NCI-H128 (cell line): ENCODE results near the gene DCTN3.

ENCODE experiments used
- DNase-seq: peaks from one replicate; lab custom pipeline; 2025; ENCODE audit not compliant: unreplicated experiment; lab: John Stamatoyannopoulos, UW

DCTN3 gene

DNA sequence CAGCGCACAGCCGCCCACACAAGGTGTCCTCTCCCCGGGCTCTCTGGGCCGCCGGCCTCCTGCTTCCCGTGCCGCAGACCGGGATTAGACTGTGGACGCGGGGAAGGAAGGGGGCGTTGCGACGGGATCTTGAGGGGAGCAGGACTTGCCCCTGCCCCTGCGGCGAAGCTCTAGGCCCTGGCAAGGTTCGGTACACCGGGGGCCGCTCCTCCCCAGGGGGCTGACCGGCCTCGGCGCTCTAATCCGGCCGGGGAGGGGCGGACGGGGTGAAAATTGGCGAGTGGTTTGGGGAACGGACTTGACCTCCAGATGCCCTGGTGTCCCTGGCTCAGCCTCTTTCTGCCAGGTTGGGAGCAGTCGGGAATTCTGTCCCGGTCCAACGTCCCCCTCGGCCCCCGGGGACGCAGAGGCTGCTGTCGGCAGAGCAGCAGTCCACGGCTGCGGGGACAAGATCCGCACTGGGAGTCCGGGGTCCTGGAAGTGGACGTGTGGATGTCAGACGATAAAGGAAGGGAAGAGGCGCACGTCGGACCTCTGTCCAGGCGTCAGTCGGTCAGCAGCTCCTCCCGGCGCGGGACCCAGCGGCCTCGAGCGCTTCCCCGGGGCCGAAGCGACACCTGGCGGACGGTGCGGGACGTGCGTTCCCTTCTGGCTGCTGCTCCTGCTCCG lies 28.9 kb downstream of the DCTN3 start:
- peak; percentile 67 for DNase-seq

DNA sequence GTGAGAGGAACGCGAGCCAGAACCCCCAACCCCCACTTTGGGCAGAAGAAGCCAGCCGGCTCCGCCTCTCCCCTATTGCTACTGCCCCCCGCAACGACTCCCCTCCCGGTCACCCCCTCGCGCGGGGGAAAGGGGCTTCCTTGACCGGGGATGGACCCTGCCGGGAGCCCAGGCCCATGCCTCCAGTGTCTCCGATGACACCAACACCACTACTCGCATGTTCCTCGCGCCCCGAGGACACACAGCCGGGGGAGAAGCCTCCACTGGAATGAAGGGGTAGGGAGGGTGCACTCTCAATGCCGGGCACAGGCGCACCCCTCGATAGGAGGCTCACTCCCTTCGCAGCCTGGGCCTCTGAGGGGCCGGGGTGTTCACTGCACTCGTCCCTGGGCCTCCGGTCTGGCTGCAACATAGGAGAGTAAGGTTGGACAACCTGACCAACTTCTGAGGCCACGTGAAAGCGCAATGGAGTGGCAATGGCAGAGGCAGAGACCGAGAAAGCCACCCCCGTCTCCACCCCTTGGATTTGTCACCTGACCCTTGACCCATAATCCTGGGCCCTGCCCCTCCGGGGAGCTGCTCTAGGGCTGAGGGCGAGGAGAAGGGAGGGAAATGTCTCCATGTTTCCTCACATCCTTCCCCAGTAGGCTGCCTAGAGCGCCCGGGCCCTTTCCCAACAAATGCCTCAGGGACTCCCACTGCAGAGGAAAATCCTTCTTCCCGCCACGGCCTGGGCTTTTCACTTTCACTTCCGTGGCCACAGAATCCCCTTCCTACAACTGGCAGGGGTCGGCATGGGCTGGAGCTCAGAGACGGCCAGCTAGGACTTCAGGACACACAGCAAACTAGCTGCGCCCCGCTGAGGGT lies 29.7 kb downstream of the DCTN3 start:
- no peak for DNase-seq

DNA sequence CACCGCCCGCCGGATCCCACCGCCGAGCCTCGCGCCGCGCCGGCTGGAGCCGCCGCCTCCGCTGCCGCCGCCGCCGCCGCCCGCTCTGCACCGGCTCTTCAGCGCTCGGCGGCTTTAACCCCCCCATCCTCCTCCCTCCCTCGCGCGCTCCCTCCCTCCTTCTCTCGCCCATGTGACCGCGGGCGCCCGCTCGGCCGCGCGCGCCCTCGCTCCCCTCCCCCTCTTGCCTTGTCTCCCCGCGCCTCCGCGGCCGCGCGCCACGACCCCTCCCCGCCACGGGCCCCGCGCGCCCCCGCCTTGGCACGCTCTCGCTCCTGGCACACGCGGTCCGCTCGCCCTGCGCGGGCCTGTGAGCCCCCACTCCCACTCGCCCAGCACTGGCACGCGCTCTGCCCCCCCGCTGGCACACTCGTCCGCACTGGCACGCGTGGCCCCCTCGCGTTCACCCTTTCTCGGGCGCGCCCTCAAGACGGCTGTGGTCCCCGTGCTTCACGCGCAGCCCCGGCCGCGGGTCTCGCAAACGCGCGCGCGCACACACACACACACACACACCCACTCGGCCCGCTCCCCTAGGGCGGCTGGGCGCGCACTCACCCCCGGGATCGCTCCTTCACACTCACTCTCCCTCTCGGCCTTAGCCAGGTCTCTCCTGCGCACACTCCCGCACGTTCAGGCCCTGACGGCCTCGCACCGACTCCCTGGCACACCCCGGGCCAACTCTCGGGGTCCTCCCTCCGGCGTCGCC lies 30.5 kb downstream of the DCTN3 start, which contains the start of gene CNTFR:
Gene CNTFR (minus strand): TSS at position 89 of the 745 bp plus-strand sequence. CDS start 20,743 bp downstream, outside the sequence.
- no peak for DNase-seq

DNA sequence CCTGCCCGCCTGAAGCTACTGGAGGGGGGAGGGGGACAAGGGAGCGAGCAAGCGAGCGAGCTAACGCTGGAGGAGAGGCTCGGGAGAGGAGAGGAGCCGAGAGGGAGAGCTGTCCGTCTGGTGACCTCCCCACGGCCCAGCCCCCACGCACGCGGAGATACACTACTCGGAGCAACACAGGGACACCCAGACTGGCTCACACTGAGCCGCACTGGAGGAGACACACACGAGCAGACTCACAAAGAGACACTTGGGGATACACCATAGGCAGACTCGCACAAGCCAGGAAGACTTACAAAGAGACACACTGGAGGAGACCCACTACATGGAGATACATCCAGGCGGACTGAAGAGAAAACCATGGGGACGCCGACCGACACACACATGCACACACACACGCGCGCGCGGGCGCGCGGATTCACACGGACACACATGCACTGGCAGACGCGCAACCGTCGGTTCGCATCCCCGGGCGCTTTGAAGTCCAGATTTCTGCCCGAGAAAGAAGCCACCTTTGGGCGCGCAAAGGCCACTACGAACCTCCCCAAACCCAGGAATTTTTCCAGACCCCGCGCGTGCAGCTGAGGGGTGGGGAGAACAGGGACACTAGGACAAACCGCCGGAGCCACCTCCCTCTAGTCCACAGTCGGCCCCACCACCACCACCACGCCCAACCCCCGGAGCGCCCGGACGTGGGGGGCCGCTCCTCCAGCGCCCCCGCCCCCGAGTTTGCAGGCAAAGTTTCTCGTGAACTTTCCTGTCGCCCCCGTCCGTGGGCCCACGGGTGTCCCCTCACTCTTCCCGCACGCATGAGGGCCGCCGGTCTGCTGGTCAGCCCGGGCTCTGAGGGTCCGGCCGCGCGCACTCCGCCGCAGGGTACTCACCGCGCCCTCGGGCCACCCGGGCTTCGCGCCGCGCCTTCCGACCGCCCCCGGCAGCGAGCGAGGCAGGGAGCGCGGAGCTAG lies 31.3 kb downstream of the DCTN3 start:
- DNase-seq = no peak

DNA sequence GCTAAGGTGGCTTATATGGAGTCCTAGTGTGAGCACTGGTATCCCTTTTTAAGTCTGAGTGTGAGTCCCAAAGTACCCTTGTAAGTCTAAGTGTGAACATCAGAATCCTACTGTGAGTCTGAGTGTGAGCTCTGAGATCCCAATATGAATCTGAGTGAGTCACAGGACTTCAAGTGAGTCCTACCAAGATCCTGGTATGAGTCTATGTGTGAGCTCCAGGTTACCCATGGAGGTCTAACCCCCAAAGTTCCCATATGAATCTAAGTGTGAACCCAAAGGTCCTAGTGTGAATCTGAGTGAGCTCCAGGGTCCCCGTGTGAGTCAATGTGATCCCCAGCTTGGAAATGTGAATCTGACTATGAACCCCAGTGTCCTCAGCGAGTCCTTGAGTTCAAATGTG lies 33.0 kb downstream of the DCTN3 start:
- DNase-seq = no peak

DNA sequence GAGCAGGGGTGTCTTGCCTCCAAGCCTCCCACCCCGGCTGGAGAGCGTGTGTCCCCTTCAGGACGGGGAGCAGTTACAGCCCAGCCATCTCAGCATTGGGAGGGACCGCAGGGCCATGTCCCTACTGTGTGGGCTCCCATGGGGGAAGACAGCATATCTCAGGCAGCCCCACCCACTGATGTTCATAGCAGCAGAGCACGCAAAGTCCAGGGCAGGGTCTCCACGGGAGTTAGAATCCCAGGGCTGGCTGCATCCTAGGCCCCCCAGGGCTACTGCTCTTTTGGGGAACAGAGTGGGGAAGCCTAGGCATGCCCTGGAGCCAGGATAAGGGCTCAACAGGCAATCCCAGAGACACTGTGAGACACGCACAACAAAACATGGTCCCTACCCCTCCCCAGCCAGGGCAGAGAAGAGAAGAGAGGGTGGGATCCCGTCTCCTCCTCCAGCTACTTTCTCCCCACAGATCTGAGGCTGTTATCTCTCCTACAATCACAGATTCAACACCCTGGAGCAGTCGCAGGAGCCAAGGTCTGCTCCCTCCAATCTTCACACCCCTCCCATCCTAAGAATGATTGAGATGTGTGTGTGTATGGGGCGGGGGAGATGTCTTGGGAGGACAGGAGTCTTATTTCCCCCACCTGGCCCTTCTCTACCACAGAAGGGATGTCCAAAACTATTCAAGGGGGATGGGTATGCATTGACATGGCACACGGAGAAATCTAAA lies 34.2 kb downstream of the DCTN3 start:
- no peak for DNase-seq

DNA sequence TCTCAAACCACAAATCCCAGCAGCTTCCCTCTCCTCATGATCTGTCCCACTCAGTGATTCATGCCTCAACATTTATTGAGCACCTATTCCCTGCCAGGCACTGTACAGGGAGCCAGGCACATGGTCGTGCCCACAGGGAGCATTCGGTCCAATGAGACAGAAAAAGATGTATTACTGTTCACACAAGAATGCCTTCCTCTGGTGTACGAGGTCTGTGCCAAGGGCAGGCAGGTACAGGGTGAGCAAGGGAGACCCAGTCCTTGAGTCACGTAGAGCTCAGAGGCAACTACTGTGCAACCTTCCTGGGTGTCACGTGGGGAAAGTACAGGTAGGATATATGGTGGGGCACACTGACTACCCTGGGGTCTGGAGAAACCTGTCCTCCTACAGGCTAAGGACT lies 35.3 kb downstream of the DCTN3 start:
- DNase-seq = no peak

DNA sequence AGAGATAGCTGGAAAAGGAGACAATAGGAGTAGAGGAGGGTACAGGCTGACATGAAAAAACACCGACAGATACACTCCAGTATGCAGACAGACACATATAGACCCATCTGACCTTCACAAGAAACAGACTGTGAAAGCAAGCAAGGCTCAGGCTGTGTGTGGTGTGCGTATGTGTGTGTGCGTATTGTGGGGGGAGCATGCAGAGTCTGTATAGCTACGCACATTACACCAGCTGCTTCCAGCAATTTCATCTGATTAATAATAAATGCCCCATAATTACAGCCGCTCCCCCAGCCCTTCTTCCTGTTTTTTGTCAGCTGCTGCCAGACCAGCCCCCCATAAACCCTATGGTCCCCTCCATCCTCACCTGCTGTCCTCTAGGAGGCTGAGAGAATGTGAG lies 37.5 kb downstream of the DCTN3 start:
- no peak for DNase-seq

DNA sequence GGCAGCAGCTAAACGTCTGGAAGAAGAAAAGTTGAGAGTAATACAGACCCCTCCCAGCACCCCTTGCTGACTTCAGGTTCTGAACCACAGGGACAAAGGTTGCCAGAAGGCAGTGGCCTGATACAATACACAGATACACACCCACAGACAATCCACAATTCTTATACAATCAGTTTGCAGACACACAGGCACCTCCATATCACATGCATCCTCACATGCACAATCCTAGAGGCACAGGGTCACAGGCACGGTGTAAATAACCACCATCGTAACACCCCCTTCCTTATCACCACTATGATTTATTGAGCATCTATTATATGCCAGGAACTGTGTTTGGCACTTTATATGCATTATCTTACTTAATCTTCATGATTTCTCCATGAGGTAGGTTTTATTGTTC lies 39.0 kb downstream of the DCTN3 start:
- DNase-seq = no peak

DNA sequence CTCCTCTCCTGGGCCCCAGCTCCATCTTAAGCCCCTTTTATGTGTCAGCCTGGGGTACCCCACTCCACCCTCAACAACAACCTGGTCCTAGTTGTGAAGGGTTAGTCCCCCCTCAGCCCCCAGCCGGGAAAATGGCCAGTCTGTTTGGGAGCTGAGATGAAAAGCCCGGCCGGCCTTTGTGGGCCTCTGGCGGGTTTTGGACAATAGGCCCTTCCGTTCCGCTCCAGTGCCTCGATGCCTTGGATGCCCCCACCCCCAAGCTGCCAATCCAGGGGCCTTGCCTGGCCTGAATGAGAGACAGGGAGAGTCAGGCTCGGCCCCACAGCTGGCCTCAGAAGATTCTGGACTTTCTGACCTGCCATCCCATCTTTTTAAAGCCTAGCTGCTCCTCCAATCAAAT lies 39.9 kb downstream of the DCTN3 start:
- no peak for DNase-seq

DNA sequence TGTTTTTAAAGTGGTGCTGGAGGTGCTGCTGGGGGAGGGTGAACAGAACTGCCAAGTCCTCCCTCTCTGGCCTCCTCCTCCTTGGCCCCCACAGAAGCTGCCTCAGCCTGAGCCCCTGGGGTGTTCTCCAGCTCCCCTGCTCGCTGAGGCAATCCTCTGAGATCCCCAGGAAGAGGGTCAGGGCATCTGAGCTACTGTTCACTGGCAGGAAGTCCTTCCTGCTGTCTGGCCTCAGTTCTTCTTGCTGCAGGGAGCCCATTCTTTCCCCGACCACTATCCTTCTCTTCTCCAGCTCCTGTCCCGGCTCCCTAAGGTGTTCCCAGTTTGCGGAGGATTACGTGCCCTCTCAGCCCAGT lies 40.5 kb downstream of the DCTN3 start:
- no peak for DNase-seq

DNA sequence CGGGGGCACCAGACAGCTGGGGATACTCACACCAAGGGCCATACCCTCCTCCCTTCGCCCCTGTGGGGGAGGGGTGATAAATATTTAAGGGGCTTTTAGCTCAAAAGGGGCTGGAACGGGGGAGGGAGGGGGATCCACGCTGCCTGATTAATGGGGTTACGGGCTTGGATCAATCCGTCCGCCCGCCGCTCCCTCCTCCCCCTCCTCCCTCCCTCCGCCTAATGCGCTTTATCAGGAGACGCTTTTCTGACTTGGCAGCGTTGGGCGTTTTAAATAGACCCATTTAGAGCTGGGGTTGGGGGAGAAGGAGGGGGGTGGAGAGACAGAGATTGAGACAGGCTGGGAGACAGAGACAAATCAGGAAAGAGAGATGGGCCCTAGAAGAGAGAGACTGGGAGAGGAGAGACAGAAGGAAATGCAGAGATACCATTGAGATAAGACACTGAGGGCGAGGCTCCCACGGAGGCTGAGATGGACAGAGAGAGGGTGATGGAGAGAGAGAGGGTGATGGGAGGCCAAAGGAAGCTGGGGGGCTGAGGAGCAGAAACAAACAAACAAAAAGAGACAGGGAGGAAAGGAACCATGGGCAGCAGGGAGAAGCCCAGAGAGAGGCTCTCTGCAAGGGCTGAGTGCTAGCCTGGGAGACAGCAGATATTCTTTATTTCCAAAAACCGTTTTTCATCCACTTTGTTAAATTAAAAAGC lies 41.0 kb downstream of the DCTN3 start:
- no peak for DNase-seq

DNA sequence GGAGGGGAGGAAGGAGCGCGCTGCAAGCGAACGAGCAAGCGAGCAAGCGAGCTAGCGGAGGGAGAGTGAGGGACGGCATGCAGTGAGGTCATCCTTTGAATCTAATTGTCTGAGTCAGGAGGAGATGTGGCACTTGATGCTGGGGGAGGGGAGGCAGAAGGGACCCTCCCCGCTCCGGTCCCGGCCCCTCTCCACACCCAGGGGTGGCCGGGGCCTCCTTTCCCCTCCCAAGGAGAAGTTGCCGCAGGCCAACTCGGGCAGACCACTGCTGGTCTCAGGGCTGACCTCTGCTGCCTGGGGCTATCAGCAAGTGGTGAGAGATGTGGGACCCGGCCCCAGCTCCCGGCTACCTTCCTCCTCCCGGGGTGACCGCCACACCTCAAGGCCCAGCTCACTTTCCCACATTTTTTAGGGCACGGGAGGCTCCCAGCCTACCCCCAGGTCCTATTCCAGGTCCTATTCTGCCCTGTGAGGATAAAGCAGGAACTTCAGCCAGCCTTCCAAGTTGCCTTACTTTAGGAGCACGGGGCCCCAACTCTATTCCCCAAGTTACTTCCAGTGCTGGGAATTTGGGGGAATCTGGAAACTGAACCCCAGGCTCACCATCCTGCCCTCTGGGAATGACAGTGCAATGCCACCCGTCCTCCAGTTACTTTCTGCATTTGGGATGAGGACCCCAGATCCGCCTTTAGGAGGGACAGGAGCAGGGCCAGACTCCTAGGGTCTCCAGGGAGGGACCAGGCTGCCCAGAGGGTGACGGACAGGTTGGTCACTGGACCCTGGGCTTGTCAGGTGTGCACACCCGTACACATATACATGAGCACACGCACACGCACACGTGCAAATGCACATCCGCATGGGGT lies 41.8 kb downstream of the DCTN3 start:
- no peak for DNase-seq

DNA sequence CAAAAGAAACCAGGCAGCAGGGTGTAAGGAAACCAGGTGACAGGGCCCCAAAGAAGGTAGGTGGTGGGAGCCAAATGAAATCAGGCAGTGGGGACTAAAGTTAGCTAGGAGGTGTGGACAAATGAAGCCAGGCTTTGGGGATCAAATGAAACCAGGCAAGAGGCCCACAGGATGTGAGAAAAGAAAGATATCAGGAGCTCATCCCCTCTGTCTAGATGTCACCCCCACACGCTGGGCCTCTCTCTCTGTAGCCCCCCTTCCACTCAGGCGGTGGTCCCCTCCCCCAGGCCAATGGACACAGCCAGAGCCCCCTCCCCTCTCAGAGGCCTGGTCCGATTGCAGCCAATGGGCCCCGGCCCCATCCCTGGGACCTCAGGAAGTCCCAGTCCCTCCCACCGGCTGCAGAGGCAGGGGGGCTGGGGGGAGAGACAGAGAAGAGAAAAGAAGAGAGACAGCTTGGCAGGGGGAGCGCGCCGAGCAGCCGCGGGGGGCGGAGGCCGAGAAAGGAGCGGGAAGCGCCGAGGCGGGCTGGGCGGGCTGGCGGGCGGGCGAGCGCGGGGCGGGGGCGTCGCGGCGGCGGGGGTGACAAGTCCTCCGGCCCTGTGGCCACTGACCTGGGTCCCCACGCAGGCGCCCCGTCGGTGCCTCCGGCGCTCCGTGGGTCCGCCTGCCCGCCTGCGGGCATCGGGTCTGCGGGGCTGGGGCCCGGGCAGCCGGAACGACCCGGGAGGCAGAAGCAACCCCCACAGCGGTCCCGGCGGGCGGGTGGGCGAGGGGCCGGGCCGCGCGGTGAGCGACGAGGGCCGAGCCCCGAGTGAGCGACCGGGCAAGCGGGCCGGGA lies 42.7 kb downstream of the DCTN3 start:
- no peak for DNase-seq

DNA sequence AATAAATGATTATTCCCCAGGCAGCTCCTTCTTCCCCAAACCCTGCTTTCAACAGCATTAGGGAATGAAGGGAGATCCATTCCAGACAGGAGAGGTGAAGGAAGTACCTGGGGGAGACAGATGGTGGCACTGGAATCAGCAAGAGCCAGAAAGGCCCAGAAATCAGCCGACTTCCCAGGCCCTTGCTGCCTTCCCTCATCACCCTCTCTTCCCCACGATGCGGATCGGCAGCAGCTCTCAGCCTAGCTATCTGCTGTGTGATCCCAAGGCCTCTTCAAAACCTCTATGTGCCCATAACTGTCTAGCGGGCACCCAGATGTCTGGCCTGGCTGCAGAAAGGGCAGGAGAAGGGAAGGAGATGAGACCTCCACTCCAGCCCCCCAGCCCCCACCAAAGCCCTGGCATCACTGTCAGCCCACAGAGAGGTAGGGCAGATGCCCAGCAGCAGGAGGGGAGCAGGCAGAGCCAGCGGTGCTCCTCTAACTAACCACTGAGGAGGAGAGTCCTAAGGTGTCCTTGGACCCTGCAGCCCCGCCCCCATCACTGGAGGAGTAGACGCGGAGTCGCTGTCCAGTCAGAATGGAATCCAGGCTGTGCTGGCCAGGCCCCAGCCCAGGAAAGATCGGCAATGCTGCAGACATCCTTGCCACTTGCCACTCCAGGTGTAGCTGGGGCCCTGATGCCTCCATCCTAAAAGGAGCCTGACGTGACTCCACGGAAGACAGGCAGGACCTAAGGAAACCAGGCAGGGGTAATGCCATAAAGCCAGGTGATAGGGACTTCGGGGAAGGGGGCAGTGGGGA lies 43.5 kb downstream of the DCTN3 start:
- no peak for DNase-seq

DNA sequence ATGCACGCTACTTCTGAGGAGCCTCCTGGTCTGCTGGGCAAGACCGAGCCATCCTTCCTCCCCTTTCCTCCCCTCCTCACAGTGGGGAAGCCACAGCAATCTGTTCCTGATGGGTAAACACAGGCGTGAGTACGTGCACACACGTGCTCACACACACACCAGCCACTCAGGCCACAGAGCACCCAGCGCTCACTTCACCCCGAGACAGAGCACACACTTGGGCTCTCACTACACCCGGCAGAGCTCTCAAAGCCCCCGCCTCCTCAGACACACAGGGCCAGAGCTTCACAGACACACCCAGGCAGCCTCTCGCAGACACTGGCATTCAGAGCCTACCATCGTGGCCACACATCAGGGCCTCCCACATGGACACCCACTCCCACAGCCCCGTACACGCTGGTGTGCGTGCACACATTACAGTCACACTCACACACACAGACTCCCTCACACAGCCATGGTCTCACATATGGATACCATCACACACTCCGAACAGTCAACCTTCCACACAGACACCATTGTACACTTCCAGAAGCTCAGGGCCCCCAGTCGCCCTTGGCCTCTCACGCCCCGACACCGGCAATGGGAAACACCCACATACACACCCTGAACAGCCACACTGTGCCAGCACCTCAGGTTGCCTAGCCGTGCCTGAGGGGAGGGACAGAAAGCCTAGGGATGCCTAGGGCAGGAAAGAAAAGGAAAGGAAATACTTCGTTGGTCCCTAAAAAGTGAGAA lies 44.3 kb downstream of the DCTN3 start:
- DNase-seq = no peak
